ENCODE measurements around the gene LRIT1. TPM values are rescaled to one million over a fixed set of nuclear protein-coding genes. Genes with fewer than 3 reads are reported as not detected.

Gene LRIT1
- total and polyA plus RNA-seq, 2 donors (not counting 3 experiments of a cell fraction or from before 2014, with no cell fraction given) = not detected

DNA sequence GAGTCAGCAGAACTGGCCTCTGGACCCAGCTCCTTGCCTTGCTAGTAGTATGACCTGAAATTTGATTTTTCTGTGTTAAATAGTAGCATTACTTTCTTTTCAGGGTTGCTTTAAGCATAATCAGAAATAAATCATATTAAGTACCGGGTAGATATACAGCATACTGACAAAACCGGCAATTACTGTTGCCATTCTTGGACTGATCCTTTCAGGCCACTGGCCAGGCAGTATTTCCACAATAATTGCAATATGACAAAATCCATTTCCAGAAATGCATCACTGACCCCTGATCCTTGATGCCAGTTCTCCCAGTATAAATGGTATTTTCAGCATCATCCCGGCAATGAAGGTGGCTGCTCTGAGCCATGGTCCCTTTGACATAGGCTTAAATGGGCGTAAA, 6.9 kb downstream of the LRIT1 start:
- POLR2A ChIA-PET = no interaction called here
- intact Hi-C loops (cut with micrococcal nuclease) = no loop called here

More for the DNA sequence above, 6.9 kb downstream of the LRIT1 start:
- Histone ChIP-seq H2AFZ (ENCODE audit: low read depth, low read length) (no peak overlapping the region), H3K79me2 (ENCODE audit: control insufficient read depth, insufficient read depth, low read length) (no peaks in the 10 kb centered on the region), H3K4me3 (replicated peaks in 1 of 3; ENCODE audit: insufficient read depth in 1 of 3, low read depth in 1 of 3, low read length in 3 of 3) (no peak overlapping the region), H3K4me2 (ENCODE audit: insufficient read depth, low read length) (no peak overlapping the region), H3K9me1 (replicated peaks; ENCODE audit: control insufficient read depth, extremely low read depth, insufficient read depth, low read length) (no peaks in the 10 kb centered on the region), H4K20me1 (replicated peaks; ENCODE audit: control insufficient read depth, extremely low read depth, insufficient read depth, low read length) (no peaks in the 10 kb centered on the region), H3K27ac (ENCODE audit: insufficient read depth, low read depth, low read length) (no peak overlapping the region), H3K27me3 (ENCODE audit: control insufficient read depth in 2 of 2, insufficient read depth in 2 of 2, low read length in 2 of 2) (no peaks in the 10 kb centered on the region), H3K9me3 (replicated peaks; ENCODE audit: control insufficient read depth, insufficient read depth, low read length) (no peaks in the 10 kb centered on the region), H3K36me3 (ENCODE audit: control insufficient read depth in 2 of 2, extremely low read depth in 1 of 2, insufficient read depth in 2 of 2, low read length in 2 of 2) (no peaks in the 10 kb centered on the region), H3K9ac (replicated peaks; ENCODE audit: extremely low read depth, insufficient read depth, low read length) (no peak overlapping the region), H3K4me1 (ENCODE audit: control insufficient read depth, extremely low read depth, insufficient read depth, low read length) (no peaks in the 10 kb centered on the region)
- dilution Hi-C loops (cut with MboI; ENCODE audit: extremely low pct_ligation_motif_present, low sequenced_read_pairs) = no loop called here
- BruUV-seq (replicated peaks) = no TSS peak
- no peak for DNase-seq (ENCODE audit: low read depth, low spot score)
- CTCF ChIA-PET = interaction anchor here (1.4 kb wide), 1 partner anchor 20 kb away, joined by 3 read pairs; no protein-coding TSS in a partner anchor
- FAIRE-seq = no peak
- TF ChIP-seq MAX (IDR thresholded peaks at IDR 0.05; ENCODE audit: insufficient read depth, insufficient read length) (no peak), GATA2 (IDR thresholded peaks at IDR 0.05; ENCODE audit: insufficient read depth, insufficient read length, low read depth, low read length) (no peak), EZH2 (IDR thresholded peaks at IDR 0.05; ENCODE audit: borderline replicate concordance, low read depth, low read length, severe bottlenecking) (no peak), POLR2AphosphoS5 (IDR thresholded peaks at IDR 0.05; ENCODE audit: insufficient read depth, low read depth, low read length) (no peak), JUN (IDR thresholded peaks at IDR 0.05; ENCODE audit: borderline replicate concordance, insufficient read depth, insufficient read length, low read depth) (no peak), FOS (IDR thresholded peaks at IDR 0.05; ENCODE audit: borderline replicate concordance, insufficient read depth, low read length) (no peak), MYC (IDR thresholded peaks at IDR 0.05; ENCODE audit: low read depth, low read length) (no peak), POLR2A (IDR thresholded peaks at IDR 0.05; ENCODE audit: low read depth, low read length) (no peak)
- TF ChIP-seq, protein P1, sequence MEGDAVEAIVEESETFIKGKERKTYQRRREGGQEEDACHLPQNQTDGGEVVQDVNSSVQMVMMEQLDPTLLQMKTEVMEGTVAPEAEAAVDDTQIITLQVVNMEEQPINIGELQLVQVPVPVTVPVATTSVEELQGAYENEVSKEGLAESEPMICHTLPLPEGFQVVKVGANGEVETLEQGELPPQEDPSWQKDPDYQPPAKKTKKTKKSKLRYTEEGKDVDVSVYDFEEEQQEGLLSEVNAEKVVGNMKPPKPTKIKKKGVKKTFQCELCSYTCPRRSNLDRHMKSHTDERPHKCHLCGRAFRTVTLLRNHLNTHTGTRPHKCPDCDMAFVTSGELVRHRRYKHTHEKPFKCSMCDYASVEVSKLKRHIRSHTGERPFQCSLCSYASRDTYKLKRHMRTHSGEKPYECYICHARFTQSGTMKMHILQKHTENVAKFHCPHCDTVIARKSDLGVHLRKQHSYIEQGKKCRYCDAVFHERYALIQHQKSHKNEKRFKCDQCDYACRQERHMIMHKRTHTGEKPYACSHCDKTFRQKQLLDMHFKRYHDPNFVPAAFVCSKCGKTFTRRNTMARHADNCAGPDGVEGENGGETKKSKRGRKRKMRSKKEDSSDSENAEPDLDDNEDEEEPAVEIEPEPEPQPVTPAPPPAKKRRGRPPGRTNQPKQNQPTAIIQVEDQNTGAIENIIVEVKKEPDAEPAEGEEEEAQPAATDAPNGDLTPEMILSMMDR (IDR thresholded peaks at IDR 0.05; ENCODE audit: extremely low read depth in 1 of 2, insufficient read depth in 1 of 2, low read depth in 1 of 2, low read length in 2 of 2) = no peak
